HG03520 (cell line): ENCODE measurements around the gene ZNF836.

Experiments used
- ATAC-seq: cut with Tn5 transposase; IDR thresholded peaks from one replicate; pipeline ENCODE4 v1.9.1; 2021; ENCODE audit warnings: mild to moderate bottlenecking, moderate library complexity; ENCODE audit not compliant: unreplicated experiment

ZNF836 gene

DNA sequence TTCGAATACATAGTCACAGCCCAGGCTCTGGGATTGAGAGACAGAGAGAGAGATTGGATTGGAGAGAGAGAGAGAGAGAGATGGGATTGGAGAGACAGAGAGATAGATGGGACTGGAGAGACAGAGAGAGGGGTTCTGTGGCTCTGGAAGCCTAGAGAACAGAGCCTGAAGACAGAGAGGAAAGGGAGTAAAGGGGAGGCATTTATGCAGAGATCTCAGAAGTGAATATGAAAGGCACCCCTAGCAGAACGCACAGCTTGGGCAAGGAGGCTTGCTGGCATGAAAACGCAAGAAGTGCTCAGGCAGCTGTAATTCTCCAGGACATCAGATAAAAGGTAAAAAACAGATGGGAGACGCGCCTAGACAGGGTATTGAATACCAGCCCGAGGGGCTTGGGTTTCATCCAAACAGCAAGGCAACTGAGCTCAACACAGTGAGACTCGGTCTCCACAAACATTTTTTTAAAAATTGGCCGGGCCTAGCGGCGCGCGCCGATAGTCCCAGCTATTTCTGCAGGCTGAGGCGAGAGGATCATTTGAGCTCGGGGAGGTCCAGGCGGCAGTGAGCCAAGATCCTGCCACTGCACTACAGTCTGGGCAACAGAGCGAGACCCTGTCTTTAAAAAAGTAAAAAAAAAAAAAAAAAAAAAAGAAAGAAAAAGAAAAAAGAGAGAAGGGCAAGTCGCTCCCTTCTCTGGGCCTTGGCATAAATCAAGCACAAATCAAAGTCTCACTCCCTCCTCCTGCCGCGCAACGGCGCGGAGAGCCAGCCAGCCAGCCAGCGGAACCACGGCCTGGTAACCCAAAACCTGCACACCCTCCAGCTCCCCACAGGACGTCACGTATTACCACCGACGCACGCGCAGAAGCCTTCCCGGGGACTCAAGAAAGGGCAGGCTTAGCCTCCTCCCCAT lies 17.7 kb upstream of the ZNF836 start:
- ATAC-seq: no peak

DNA sequence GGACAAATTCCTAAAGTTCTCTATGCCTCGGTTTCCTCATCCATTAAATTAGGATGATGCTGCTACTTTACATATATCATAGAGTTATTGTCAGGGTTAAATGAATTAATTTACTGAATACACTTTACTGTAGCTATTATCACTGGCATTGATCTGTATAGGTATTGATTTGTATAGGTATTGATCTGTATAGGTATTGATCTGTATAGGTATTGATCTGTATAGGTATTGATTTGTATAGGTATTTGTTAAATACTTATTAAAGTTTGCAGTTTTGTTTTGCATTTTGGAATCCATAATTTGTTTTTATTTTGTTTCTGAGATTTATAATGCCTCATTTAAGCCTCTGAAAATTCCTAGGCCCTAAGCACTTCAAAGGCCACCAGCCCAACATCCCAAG lies 16.0 kb upstream of the ZNF836 start:
- no peak for ATAC-seq

DNA sequence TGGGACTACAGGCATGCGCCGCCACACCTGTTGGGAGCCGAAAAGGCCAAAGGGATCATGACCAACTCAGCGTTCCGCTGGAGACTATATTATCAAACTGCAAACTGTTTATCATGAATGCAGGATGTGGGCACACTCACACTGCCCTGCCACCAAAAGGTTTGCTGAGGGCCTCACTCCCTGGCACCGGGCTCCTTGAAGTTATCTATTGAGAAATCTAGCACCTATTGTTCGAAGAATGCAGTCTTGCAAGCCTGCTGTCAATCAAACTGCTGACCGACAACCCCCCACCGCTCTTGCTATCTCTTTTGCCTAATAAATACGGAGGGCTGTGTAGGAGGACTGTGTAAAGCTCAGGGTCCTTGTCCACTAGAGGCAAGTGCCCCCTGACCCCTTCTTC lies 5.2 kb upstream of the ZNF836 start:
- no peak for ATAC-seq

DNA sequence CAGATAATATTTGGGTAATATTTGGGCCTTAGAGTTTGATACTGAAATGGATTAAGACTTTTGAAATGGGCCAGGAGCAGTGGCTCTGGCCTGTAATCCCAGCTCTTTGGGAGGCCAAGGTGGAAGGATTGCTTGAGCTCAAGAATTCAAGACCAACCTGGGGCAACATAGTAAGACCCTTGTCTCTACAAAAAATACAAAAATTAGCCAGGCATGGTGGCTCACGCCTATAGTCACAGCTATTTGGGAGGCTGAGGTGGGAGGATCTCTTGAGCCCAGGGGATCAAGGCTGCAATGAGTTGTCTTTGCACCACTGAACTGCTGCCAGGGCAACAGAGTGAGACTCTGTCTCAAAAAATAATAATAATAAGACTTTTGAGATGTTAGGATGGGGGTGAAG lies 926 bp upstream of the ZNF836 start:
- no peak for ATAC-seq

DNA sequence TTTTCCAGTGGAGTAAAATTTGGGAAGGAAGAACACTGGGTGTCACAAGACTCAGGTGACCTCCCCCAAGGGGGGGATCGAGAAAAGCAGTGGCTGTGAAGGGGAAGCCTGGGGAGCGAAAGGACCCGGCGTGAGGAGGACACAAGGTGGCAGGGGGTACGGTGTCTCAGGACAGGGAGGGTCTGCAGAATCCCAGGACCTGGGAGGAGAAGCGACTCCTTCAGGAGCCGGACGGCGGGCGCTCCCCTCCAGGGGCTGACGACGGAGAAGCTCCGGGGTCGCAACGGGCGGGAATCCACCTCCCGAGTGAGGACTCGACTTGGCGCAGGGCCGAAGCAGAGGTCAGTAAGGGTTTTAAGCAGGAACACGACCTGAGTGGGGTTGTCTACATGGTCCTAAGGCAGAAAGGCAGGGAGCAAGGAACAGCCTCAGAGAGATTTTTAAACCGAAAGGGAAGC lies 529 bp downstream of the ZNF836 start:
- ATAC-seq: peak; percentile 14

DNA sequence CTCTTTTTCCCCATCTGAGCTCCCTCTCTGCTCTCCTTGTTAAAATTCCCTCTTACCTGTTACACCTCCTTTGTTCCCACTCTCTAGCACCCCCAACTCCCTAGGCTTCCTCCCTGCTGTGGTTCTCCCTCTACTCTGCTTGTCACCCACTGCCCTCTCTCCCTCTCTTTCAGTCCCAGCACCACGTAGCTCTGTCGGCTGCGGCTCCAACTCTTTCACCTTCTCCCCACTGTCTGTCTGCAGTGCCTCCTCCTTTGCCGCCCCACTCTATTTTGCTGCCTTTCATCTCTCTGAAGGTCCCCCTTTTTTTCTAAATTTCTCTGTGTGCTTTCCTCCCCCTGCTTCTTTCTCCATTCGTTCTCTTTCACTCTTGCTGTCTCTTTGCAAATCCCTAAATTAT lies 1.1 kb downstream of the ZNF836 start:
- no peak for ATAC-seq

DNA sequence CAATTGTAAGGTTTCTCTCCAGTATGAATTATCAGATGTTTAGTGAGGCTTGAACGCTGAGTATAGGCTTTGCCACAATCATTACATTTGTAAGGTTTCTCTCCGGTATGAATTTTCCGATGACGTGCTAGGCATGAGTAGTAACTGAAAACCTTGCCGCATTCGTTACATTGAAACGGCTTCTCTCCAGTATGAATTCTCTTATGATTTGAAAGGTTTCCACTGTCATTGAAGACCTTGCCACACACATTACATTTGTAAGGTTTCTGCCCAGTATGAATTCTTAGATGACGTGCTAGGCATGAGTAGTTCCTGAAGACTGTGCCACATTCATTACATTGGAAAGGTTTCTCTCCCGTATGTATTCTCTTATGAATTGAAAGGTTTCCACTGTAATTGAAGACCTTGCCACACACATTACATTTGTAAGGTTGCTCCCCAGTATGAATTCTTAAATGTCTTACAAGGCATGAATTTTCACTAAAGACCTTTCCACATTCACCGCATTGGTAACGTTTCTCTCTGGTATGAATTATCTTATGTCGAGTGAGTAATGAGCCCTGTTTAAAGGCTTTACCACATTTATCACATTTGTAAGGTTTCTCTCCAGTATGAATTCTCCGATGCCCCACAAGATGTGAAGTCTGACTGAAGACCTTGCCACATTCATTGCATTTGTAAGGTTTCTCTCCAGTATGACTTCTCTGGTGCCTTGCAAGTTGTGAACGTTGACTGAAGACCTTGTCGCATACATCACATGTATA lies 15.6 kb downstream of the ZNF836 start:
- no peak for ATAC-seq

DNA sequence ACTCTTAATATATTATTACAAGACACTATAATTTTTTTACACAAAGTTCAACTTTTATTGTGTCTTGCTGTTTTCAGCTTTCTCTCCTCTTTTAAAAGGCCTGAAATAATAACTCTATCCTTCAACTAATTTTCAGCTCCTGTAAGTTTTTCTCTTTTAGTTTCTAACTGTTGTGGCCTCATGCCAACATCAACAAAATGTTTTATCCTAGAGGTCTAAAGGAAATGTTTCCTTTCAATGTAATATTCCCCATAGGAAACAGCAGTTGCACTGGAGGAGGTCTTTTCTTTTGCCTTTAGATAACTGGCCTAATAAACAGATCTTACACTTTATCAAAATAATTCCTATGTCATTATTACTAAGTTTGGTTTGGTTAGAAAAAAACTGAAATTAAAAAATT lies 23.2 kb downstream of the ZNF836 start:
- no peak for ATAC-seq

DNA sequence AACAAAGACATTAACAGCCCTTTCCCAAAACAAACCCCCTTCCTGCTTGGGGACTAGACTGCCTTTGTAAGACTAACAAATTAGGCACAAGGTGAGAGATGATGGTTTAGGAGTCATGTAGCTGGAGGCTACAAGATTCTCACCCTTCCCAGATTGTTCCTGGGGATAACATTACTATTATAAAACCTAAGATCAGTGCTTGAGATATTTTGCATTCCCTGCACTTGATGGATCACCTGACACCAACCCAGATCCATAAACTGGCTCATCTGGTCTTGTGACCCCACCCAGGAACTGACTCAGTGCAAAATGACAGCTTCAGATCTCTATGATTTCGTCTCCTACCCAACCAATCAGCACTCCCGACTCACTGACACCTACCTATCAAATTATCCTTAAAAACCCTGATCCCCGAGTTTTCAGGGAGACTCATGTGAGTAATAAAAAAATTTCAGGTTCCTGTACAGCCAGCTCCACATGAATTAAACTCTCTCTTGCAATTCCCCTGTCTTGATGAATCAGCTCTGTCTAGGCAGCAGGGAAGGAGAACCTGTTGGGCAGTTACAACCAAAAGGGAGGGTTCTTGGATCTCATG lies 29.3 kb downstream of the ZNF836 start:
- no peak for ATAC-seq

DNA sequence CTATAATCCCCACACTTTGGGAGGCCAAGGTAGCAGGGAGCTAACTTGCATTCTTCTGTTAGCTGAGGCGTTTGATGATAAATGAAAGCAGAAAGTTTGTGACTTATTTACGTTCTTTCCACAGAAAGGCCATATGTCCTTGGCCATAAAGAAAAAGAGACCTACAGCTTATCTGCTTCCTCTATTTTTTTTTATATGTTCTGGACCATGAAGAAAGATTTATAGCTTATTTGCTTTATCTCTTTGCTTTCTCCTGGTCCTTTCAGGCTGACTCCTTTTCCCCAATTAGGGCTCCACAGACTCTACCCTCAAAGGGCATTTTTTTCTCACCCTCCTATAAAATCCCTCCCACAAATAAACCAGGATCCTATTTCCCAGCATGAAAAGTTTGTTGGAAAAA lies 30.2 kb downstream of the ZNF836 start:
- no peak for ATAC-seq

DNA sequence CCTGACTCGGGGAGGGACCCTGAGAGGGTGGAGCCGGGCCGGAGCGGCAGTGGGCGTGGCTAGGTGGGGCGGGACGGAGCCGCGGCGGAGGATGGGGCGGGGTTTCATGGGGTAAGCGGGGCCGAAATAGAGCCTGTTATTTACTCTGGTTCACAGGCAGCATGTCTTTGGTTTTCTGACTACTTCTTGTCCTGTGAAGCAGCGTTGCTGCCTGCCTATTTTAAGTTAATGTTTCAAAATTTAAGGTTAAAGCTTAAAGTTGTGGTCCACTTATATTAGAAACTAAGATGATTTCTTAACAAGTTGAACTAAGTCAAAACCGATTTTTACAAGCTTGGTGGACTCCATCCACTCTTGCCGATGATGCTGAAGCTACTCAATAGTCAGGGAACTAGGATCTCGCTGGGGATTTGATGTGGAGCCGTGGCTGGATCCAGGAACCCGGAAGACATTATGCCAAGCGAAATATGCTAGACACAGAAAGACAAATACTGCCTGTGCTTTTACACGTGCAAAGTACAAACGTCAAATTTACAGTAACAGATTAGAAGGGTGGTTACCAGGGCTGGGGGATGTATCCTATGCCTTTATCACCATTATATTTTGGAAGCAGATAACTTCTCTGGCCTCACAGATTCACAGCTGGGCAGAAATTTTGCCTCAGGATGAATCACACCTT lies 31.2 kb downstream of the ZNF836 start:
- peak; percentile 90 for ATAC-seq

DNA sequence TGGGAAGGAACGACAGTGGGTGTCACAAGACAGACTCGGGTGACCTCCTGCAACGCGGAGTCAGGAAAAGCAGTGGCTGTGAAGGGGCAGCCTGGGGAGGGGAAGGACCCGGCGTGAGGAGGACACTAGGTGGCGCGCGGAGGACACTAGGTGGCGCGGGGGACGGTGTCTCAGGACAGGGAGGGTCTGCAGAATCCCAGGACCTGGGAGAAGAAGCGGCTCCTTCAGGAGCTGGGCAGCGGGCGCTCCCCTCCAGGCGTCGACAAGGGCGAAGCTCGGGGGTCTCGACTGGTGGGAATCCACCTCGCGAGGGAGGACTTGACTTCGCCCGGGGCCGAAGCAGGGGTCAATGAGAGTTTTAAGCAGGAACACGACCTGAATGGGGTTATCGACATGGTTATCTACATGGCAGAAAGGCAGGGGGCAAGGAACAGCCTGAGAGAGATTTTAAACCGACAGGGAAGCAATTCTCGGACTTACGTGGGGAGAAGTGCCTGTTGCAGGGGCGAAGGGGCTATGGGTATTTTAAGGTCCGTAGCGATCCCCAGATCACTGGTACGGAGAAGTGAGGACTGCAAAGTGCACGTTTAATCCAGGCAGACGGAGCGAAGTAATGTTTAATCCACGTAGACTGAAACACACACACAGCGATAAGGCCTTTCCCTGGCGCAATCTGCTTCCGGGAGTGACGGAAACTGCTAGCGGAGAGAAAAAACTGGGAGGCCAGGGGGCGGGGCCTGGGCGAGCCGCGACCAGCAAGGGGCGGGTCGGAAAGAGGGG lies 32.0 kb downstream of the ZNF836 start, which contains the start of gene ZNF616:
TSS of gene ZNF616 (minus strand) at position 687 of the 780 bp plus-strand sequence. CDS start 9,426 bp downstream, outside the sequence.
- peak; percentile 60 for ATAC-seq

DNA sequence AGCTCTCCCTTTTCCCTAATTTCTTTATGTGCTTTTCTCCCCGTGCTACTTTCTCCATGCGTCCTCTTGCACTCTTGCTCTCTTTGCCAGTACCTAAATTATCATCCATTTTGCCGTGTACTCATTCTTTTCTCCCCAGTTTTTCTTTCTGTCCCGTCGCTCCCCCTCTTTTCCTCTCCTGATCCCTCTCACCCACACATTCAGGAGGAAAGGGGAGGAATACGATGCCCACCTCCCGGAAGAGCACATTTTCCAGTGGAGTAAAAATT lies 32.5 kb downstream of the ZNF836 start:
- ATAC-seq: no peak

DNA sequence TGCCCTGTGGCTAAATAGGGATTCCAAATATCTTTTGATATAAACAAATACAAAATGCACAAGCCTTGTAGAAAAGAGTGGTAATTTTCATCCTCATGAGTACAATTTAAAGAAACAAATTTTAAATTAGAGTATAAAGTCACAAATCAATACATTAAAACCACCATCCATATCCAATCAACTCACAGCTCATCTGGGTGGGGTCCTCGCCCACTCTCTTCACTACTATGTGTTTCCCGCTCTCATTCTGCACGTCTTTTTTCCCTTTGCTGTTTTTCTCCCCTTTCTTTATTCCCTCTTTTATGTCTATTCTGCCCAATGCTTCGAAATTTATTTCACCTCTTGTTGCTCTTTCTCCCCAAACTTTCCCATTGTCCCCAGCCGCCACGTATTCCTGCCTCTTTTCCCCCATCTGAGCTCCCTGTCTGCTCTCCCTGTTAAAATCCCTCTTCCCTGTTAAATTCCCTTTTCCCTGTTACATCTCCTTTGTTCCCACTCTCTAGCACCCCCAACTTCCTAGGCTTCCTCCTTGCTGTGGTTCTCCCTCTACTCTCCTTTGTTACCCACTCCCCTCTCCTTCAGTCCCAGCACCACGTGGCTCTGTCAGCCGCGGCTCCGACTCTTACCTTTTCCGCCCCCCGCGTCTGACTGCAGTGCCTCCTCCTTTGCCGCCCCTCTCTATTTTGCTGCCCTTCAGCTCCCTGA lies 33.0 kb downstream of the ZNF836 start:
- ATAC-seq: no peak

DNA sequence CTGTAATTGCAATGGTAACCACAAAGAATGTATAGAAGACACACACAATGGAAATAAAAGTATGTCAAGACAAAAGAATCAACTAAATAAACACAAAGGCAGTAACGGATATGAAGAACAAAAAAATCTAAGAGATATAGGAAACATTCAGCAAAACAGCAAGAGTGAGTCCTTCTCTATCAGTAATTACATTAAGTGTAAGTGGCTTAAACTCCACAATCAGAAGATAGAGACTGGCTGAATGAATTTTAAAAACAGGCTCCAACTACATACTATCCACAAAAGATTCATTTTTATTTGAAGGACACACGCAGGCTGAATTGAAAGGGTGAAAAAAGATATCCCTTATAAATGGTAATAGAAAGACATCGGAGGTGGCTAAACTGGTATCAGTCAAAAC lies 51.1 kb downstream of the ZNF836 start:
- ATAC-seq: no peak

DNA sequence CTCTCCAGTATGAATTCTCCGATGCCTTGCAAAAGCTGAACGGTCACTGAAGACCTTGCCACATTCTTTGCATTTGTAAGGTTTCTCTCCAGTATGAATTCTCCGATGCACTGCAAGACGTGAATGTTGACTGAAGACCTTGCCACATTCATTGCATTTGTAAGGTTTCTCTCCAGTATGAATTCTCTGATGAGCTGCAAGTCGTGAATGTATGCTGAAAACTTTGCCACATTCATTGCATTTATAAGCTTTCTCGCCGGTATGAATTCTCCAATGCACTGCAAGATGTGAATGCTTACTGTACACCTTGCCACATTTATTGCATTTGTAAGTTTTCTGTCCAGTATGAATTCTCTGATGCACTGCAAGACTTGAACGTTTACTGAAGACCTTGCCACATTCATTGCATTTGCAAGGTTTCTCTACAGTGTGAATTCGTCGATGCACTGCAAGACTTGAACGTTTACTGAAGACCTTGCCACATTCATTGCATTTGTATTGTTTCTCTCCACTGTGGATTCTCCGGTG lies 55.8 kb downstream of the ZNF836 start:
- no peak for ATAC-seq

DNA sequence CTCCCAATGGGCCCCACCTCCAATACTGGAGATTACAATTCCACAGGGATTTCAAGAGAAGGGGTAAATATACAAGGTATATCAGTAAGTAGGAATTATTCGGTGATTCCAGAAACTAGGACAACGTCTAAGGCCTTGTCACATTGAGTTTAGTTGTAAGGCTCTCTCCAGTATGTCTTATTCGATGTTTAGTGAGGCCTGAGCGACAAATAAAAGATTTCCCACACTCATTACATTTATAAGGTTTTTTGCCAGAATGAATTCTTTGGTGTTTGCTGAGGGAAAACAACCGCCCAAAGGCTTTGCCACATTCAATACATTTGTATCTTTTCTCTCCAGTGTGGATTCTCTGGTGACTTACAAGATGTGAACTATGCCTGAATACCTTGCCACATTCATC lies 56.7 kb downstream of the ZNF836 start:
- no peak for ATAC-seq

DNA sequence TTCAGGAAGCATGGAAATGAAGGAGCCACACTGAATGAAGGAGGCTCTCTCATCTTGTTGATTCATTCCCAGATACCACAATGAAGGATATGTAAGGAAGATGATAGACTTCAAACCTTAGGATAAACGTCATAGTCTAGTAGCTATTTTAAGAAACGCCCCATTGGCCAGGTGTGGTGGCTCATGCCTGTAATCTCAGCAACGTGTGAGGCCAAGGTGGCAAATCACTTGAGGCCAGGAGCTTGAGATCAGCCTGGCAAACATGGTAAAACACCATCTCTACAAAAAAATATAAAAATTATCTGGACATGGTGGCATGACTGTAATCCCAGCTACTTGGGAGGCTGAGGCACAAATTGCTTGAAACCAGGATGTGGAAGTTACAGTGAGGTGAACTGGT lies 58.8 kb downstream of the ZNF836 start:
- ATAC-seq: no peak

DNA sequence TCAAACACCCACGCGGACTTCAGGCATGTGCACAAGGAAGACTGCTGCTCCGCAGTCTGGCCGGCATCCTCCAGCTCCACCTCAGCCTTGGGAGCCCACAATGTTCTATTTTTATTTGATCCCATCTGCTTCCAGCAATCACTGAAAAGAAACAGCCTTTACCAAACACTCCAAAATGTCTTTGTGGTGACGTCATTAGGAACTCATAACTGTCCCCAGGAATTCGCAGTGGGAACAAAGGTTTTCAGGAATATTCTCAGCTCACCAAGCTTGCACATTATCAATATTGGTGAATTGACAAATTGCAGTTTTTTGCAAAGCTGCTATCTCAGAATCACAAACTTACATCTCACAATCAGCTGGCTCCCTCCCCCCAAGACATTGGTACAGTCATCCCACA lies 60.6 kb downstream of the ZNF836 start:
- ATAC-seq: no peak
